Measurements from ENCODE around the gene CES5A.
"Not testable (repeated sequence)": the region's sequence is repeated elsewhere in the genome, so short reads cannot be mapped to it uniquely, and the experiment has no call there.

The CES5A gene

DNA sequence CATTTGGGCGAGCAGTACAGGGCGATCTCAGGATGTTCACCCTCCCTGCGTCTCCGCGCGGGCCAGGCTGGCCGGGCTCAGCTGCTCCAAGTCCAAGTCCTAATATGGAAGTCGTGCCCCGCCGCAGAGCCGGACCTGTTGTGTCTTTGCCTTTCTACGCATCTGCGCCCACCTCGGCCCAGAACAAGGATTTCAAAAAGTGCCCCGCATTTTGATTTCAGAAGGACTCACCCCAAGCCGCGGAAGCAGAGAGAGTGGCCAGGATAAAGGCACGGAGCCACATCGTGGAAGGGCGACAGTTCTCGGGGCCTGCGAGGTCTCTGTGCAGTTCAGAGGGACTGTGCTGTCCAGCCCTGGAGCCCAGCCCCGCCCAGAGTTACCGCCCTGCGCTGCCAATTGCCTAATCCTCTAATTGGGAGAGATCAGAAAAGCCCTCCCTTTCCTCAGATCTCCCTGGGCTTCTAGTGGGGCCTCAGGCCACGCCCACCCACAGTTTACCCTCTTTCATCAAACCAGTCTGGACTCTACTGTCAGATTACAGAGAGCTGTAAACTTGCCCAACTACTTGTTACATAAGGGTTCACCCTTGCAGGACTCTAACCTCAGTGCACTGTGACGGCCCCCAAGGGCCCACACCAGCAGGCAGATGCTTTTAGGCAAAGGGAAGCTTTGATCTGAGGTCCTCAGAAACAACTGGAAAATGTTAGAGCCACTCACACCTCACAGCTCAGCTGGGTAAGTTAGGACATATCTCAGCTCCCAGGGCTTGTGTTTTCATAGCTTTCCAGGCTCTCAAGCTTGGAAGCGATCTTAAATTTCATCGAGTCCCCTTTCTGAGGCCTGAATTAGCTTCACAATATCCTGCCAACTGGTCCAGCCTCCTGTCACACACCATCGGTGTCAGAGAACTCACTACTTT is 42.1 kb downstream of the CES5A start, which contains the start of gene CES1:
Gene CES1 (minus strand): TSS at position 324 of the 919 bp plus-strand sequence. CDS start 41 bp downstream, at position 283.
- Mint-ChIP-seq H3K4me1 (no peaks in the 10 kb centered on the region), H3K27me3 (ENCODE audit: low read depth) (peaks cover 35% of the 10 kb centered on the region), H3K36me3 (ENCODE audit: low read depth) (no peaks in the 10 kb centered on the region), H3K4me3 (no peak within 1 kb of the TSS), H3K27ac (no peak within 1 kb of the TSS), H3K9me3 (no peaks in the 10 kb centered on the region)
- TF ChIP-seq, protein P1, sequence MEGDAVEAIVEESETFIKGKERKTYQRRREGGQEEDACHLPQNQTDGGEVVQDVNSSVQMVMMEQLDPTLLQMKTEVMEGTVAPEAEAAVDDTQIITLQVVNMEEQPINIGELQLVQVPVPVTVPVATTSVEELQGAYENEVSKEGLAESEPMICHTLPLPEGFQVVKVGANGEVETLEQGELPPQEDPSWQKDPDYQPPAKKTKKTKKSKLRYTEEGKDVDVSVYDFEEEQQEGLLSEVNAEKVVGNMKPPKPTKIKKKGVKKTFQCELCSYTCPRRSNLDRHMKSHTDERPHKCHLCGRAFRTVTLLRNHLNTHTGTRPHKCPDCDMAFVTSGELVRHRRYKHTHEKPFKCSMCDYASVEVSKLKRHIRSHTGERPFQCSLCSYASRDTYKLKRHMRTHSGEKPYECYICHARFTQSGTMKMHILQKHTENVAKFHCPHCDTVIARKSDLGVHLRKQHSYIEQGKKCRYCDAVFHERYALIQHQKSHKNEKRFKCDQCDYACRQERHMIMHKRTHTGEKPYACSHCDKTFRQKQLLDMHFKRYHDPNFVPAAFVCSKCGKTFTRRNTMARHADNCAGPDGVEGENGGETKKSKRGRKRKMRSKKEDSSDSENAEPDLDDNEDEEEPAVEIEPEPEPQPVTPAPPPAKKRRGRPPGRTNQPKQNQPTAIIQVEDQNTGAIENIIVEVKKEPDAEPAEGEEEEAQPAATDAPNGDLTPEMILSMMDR (IDR thresholded peaks at IDR 0.05; ENCODE audit: unreplicated experiment in 3 of 3) = no peak

GRCh38 chr16:55832425-55832772 is 42.8 kb downstream of the CES5A start:
- Mint-ChIP-seq H3K4me1 (no peaks in the 10 kb centered on the region), H3K36me3 (ENCODE audit: low read depth) (no peaks in the 10 kb centered on the region), H3K27me3 (ENCODE audit: low read depth) (peaks cover 35% of the 10 kb centered on the region), H3K4me3 (no peak overlapping the region), H3K27ac (no peak overlapping the region), H3K9me3 (no peaks in the 10 kb centered on the region)
- TF ChIP-seq, protein P1 (IDR thresholded peaks at IDR 0.05; ENCODE audit: unreplicated experiment in 3 of 3) = no peak

DNA sequence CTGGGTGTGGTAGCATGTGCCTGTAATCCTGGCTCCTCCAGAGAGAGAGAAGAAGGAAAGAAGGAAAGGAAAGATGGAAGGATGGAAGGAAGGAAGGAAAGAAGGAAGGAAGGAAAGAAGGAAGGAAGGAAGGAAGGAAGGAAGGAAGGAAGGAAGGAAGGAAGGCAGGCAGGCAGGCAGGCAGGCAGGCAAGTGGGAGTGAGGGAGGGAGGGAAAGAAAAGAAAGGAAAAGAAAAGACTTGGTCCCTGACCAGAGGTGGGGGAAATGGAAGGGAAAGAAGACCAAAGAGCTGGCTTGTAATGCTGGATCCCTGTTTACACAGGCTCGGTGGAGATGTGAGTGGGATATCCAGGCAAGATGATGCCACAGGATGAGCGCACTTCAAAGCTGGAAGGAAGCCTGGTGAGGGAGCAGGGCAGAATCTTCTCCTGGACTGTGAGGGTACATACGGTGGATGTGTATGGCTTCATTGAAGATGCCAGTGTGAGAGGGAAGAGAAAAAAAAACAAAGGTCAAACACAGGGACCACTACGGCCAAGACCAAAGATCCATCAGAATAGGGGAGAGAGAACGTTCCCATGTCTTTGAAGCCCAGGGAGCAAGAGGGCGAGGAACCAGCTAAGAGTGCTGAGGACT is 44.4 kb downstream of the CES5A start:
- Mint-ChIP-seq H3K9me3 (no peaks in the 10 kb centered on the region), H3K27me3 (ENCODE audit: low read depth) (peaks cover 41% of the 10 kb centered on the region), H3K4me1 (no peaks in the 10 kb centered on the region), H3K4me3 (no peak overlapping the region), H3K27ac (no peak overlapping the region), H3K36me3 (ENCODE audit: low read depth) (no peaks in the 10 kb centered on the region)
- TF ChIP-seq, protein P1 (IDR thresholded peaks at IDR 0.05; ENCODE audit: unreplicated experiment in 3 of 3) = no peak

- not testable (repeated sequence) for H3K36me3 Mint-ChIP-seq (ENCODE audit: low read depth); H3K9me3 Mint-ChIP-seq; H3K4me3 Mint-ChIP-seq; H3K27ac Mint-ChIP-seq; H3K4me1 Mint-ChIP-seq
- peaks cover 54% of the 10 kb centered on the region for H3K27me3 Mint-ChIP-seq (ENCODE audit: low read depth)
These were observed 45.9 kb downstream of the CES5A start for GRCh38 chr16:55829232-55829631.

GRCh38 chr16:55828680-55829079 is 46.5 kb downstream of the CES5A start:
- H3K27ac Mint-ChIP-seq = no peak overlapping the region
- TF ChIP-seq, protein P1 (IDR thresholded peaks at IDR 0.05; ENCODE audit: unreplicated experiment in 3 of 3) = no peak
- no peaks in the 10 kb centered on the region for H3K9me3 Mint-ChIP-seq
- H3K27me3 Mint-ChIP-seq (ENCODE audit: low read depth) = peaks cover 51% of the 10 kb centered on the region
- no peaks in the 10 kb centered on the region for H3K36me3 Mint-ChIP-seq (ENCODE audit: low read depth)
- H3K4me3 Mint-ChIP-seq = no peak overlapping the region
- no peaks in the 10 kb centered on the region for H3K4me1 Mint-ChIP-seq

GRCh38 chr16:55825115-55825728 is 50.0 kb downstream of the CES5A start:
- Mint-ChIP-seq H3K9me3 (no peaks in the 10 kb centered on the region), H3K4me3 (no peak overlapping the region), H3K27ac (no peak overlapping the region), H3K27me3 (ENCODE audit: low read depth) (peaks cover 46% of the 10 kb centered on the region), H3K4me1 (no peaks in the 10 kb centered on the region), H3K36me3 (ENCODE audit: low read depth) (no peaks in the 10 kb centered on the region)
- TF ChIP-seq, protein P1 (IDR thresholded peaks at IDR 0.05; ENCODE audit: unreplicated experiment in 3 of 3) = no peak

All from nephron (organoid).